Measurements from ENCODE around the gene AKAP11. TPM values are rescaled to one million over a fixed set of nuclear protein-coding genes. Genes with fewer than 3 reads are reported as not detected.

Gene AKAP11
- total and polyA plus RNA-seq, 2 of the 4 experiments (the other 2 are of a cell fraction), result 8.0 to 19.7 TPM

- CTCF ChIA-PET, result no interaction called here
These were observed 83.7 kb downstream of the AKAP11 start for GRCh38 chr13:42355491-42356183.

More at GRCh38 chr13:42355491-42356183, 83.7 kb downstream of the AKAP11 start:
- Histone ChIP-seq H4K20me1 (ENCODE audit: insufficient read depth, low read length) (no peaks in the 10 kb centered on the region), H3K56ac (ENCODE audit: extremely low read depth, insufficient read depth, low read length) (no peak overlapping the region), H3K18ac (ENCODE audit: low read depth, low read length) (no peak overlapping the region), H2BK15ac (ENCODE audit: low read depth, low read length) (no peak overlapping the region), H3K79me1 (ENCODE audit: low read depth in 1 of 2, low read length in 2 of 2) (no peaks in the 10 kb centered on the region), H3K23ac (ENCODE audit: low read depth, low read length) (no peak overlapping the region), H3K27me3 (ENCODE audit: control insufficient read depth, insufficient read depth, low read length) (no peaks in the 10 kb centered on the region; the same call in 1 of the 2 replicates), H2AFZ (replicated peaks; ENCODE audit: low read length, poor library complexity) (no peak overlapping the region), H3K27ac (ENCODE audit: insufficient read depth, low read length) (no peak overlapping the region), H3K9ac (ENCODE audit: low read depth, low read length) (no peak overlapping the region), H2AK9ac (replicated peaks; ENCODE audit: low read depth, low read length, poor library complexity) (no peak overlapping the region), H3K9me1 (ENCODE audit: insufficient read depth, low read length) (no peaks in the 10 kb centered on the region), H3K4me1 (ENCODE audit: control insufficient read depth, insufficient read depth, low read length) (no peaks in the 10 kb centered on the region), H4K5ac (ENCODE audit: low read depth, low read length) (no peak overlapping the region), H4K91ac (ENCODE audit: insufficient read depth, low read depth, low read length) (no peak overlapping the region), H2BK20ac (ENCODE audit: low read depth, low read length) (no peak overlapping the region), H3K4ac (ENCODE audit: low read depth, low read length) (no peak overlapping the region), H2BK5ac (ENCODE audit: low read depth, low read length, poor library complexity, severe bottlenecking) (no peak overlapping the region), H3K14ac (replicated peaks; ENCODE audit: low read depth, low read length) (no peak overlapping the region), H3K36me3 (ENCODE audit: control insufficient read depth, insufficient read depth, low read length) (no peaks in the 10 kb centered on the region), H3K9me3 (ENCODE audit: control insufficient read depth, insufficient read depth, low read length) (no peaks in the 10 kb centered on the region), H3K4me3 (ENCODE audit: insufficient read depth, low read depth, low read length) (no peak overlapping the region), H3K4me2 (ENCODE audit: low read depth, low read length) (no peak overlapping the region), H2BK120ac (ENCODE audit: low read depth, low read length) (no peak overlapping the region), H4K8ac (ENCODE audit: low read depth in 2 of 2, low read length in 2 of 2) (no peak overlapping the region), H2AK5ac (ENCODE audit: low read depth, low read length) (no peak overlapping the region)
- WGBS, 2 experiments (ENCODE audit: extremely low coverage in 2 of 2, insufficient read length in 1 of 2), result no CpG with 5 or more reads among the region's 6 CpGs
- in situ Hi-C loops (cut with MboI; ENCODE audit: low sequenced_read_pairs), result no loop called here
- dilution Hi-C loops (cut with HindIII; ENCODE audit: low sequenced_read_pairs, unreplicated experiment), result no loop called here
- POLR2A ChIA-PET (ENCODE audit: unreplicated experiment), result no interaction called here
- no peak for DNase-seq
- TF ChIP-seq FOS (IDR thresholded peaks at IDR 0.05; ENCODE audit: low read depth, low read length), result no peak
- TF ChIP-seq CEBPB (IDR thresholded peaks at IDR 0.05; ENCODE audit: low read depth, low read length), result no peak
- no peak for TF ChIP-seq BHLHE40 (IDR thresholded peaks at IDR 0.05; ENCODE audit: low read depth, low read length)
- no peak for TF ChIP-seq MAFK (IDR thresholded peaks at IDR 0.05; ENCODE audit: low read depth, low read length)
- TF ChIP-seq MXI1 (IDR thresholded peaks at IDR 0.05; ENCODE audit: borderline replicate concordance, low read depth, low read length), result no peak
- no peak for TF ChIP-seq SMC3 (IDR thresholded peaks at IDR 0.05; ENCODE audit: low read depth, low read length)
- TF ChIP-seq POLR2A (IDR thresholded peaks at IDR 0.05; ENCODE audit: low read depth, low read length), result no peak
- TF ChIP-seq RAD21 (IDR thresholded peaks at IDR 0.05; ENCODE audit: low read length), result no peak
- no peak for TF ChIP-seq MAZ (IDR thresholded peaks at IDR 0.05; ENCODE audit: borderline replicate concordance, low read depth, low read length)
- TF ChIP-seq CHD1 (IDR thresholded peaks at IDR 0.05; ENCODE audit: low read depth, low read length), result no peak
- no peak for TF ChIP-seq CTCF (conservative IDR thresholded peaks at IDR 0.05; ENCODE audit: low read depth, low read length)
- no peak for TF ChIP-seq RCOR1 (IDR thresholded peaks at IDR 0.05; ENCODE audit: insufficient replicate concordance, low read length)
- no peak for TF ChIP-seq RFX5 (IDR thresholded peaks at IDR 0.05; ENCODE audit: low read depth, low read length)
- TF ChIP-seq NFE2L2 (IDR thresholded peaks at IDR 0.05; ENCODE audit: low read depth, low read length), result no peak
- ATAC-seq (ENCODE audit: low read depth), result no peak
- intact Hi-C loops (cut with micrococcal nuclease), result no loop called here
- no TSS peak for BruUV-seq (replicated peaks)

Data from IMR-90 (cell line).